Panc1 (cell line): ENCODE measurements around the gene DCK. TPM values are rescaled to one million over a fixed set of nuclear protein-coding genes. Genes with fewer than 3 reads are reported as not detected.
A peak's percentile ranks its signal among the peaks of the same experiment; 100 is the strongest.

Experiments used
- ATAC-seq: fragments of 200-7000 bp; cut with Tn5 transposase; 2 replicates; pipeline ENCODE4 v1.9.1; 2020; ENCODE audit warnings: mild to moderate bottlenecking, moderate library complexity
- BruUV-seq: library from RNA; stranded (reverse); fragments of 400-500 nt; replicated peaks from 2 replicates; lab custom pipeline; 2021; lab: Mats Ljungman, UMichigan
- CTCF ChIA-PET: fragments of 300-600 bp; sonication (Branson Sonifier 250); formaldehyde crosslinking; loops from one replicate; lab custom pipeline; 2022; ENCODE audit warnings: antibody characterized with exemption; lab: Charles Lee
- POLR2A ChIA-PET: fragments of 300-600 bp; sonication (Branson Sonifier 250); formaldehyde crosslinking; loops from one replicate; lab custom pipeline; 2022; ENCODE audit warnings: antibody characterized with exemption; lab: Charles Lee
- DNase-seq: peaks from one replicate; pipeline ENCODE4 v3.0.0-alpha.2; 2010; ENCODE audit warnings: low read depth, low spot score
- H3K27ac ChIP-seq: 2 replicates; pipeline ENCODE4 v1.5.1; 2011; ENCODE audit warnings: mild to moderate bottlenecking, low read length, inconsistent platforms
- H3K27me3 ChIP-seq: fragments of 200-500 bp; sonication (Bioruptor generic); 2 replicates; pipeline ENCODE4 v1.6.0; 2014; ENCODE audit warnings: low read length, inconsistent platforms; ENCODE audit not compliant: control insufficient read depth, insufficient read depth
- H3K36me3 ChIP-seq: fragments of 200-500 bp; sonication (Bioruptor generic); 2 replicates; pipeline ENCODE4 v1.5.1; 2014; ENCODE audit warnings: inconsistent platforms, mild to moderate bottlenecking, low read length, moderate library complexity; ENCODE audit not compliant: control insufficient read depth, insufficient read depth
- H3K4me1 ChIP-seq: 2 replicates; pipeline ENCODE4 v1.5.1; 2011; ENCODE audit warnings: inconsistent platforms, mild to moderate bottlenecking, low read length, moderate library complexity; ENCODE audit not compliant: control insufficient read depth, insufficient read depth
- H3K4me3 ChIP-seq, 2 experiments: 2 replicates each; pipeline ENCODE4 v1.5.1; 2011 to 2012; ENCODE audit warnings: low read depth in 2 of 2, low read length in 2 of 2, mild to moderate bottlenecking in 2 of 2, inconsistent platforms in 1 of 2, moderate library complexity in 1 of 2
- H3K9me3 ChIP-seq: fragments of 200-500 bp; sonication (Bioruptor generic); 2 replicates; pipeline ENCODE4 v1.5.1; 2014; ENCODE audit warnings: low read depth, mild to moderate bottlenecking, inconsistent platforms, low read length, moderate library complexity; ENCODE audit not compliant: control insufficient read depth, insufficient read depth
- POLR2AphosphoS5 ChIP-seq: IDR thresholded peaks from 2 replicates; pipeline ENCODE4 v1.6.1; 2012; ENCODE audit warnings: mild to moderate bottlenecking, low read depth, low read length, moderate library complexity
- SIN3A ChIP-seq: IDR thresholded peaks from 2 replicates; pipeline ENCODE4 v1.6.1; 2012; ENCODE audit warnings: low read depth, mild to moderate bottlenecking, low read length, moderate library complexity, borderline replicate concordance; ENCODE audit not compliant: insufficient read depth
- TCF7L2 ChIP-seq: IDR thresholded peaks from 2 replicates; pipeline ENCODE4 v1.6.1; 2011; ENCODE audit warnings: mild to moderate bottlenecking, low read depth, low read length, inconsistent platforms
- in situ Hi-C: cut with HindIII; loops from 2 replicates; pipeline ENCODE4 v1.10.0; 2016; ENCODE audit warnings: low sequenced_read_pairs, low pct_unique_long_range_greater_than_20kb
- intact Hi-C: fragments of 100-400 bp; cut with micrococcal nuclease; formaldehyde crosslinking; loops from one replicate; pipeline ENCODE4 v1.10.0; 2022; ENCODE audit not compliant: unreplicated experiment
- total RNA-seq: library from RNA; stranded (reverse); gene quantifications from one replicate; pipeline ENCODE4 v1.2.1, GENCODE V29; 2021; ENCODE audit not compliant: unreplicated experiment
- TF ChIP-seq, protein P1 (sequence below): fragments of 450-650 bp; IDR thresholded peaks from 2 replicates; pipeline ENCODE4 v1.5.1; 2017; ENCODE audit warnings: mild to moderate bottlenecking
- TF ChIP-seq, protein P2 (sequence below), 2 experiments: IDR thresholded peaks; 2 replicates each; pipeline ENCODE4 v1.6.1; 2011 to 2012; ENCODE audit warnings: low read depth in 2 of 2, control low read depth in 1 of 2, low read length in 1 of 2, mild to moderate bottlenecking in 1 of 2, moderate library complexity in 1 of 2; ENCODE audit not compliant: insufficient read depth in 1 of 2

Gene DCK
- total RNA-seq, 1 experiment from 2014 or later = 17.6 TPM

DNA sequence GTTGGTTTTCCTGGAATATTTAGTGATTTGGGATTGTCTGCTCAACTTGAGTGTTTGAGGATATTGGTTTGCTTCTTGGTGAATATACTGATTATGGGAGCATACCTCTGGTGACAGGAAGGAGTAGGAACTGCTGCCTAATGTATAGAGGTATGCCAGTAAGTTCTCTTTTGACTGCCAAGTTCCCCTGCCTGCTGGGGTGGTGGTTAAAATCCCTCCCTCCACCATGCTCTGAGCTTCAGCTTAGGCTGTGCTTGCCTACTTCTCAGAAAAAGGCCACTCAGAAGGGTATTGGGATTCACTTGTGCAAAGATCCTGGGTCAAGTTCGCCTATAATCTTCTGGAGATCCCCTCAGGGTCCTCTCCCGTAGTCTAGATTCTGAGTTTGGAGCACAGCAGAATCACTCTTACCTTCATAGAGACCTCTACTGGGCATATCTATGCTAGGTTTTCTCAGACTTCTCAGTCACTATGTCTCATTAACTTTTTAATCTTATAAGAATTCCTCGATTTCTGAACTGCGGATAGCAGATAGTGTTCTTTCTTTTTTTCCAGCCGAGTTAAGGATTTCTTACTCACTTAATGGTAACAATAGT is 44.7 kb upstream of the DCK start:
- Histone ChIP-seq H3K4me3 (no peak overlapping the region), H3K27ac (no peak overlapping the region), H3K9me3 (no peaks in the 10 kb centered on the region), H3K36me3 (no peaks in the 10 kb centered on the region), H3K27me3 (no peaks in the 10 kb centered on the region), H3K4me1 (no peaks in the 10 kb centered on the region)
- in situ Hi-C loops (no loop called here), intact Hi-C loops (no loop called here)
- no peak for ATAC-seq
- POLR2A ChIA-PET = no interaction called here
- TF ChIP-seq, protein P1, sequence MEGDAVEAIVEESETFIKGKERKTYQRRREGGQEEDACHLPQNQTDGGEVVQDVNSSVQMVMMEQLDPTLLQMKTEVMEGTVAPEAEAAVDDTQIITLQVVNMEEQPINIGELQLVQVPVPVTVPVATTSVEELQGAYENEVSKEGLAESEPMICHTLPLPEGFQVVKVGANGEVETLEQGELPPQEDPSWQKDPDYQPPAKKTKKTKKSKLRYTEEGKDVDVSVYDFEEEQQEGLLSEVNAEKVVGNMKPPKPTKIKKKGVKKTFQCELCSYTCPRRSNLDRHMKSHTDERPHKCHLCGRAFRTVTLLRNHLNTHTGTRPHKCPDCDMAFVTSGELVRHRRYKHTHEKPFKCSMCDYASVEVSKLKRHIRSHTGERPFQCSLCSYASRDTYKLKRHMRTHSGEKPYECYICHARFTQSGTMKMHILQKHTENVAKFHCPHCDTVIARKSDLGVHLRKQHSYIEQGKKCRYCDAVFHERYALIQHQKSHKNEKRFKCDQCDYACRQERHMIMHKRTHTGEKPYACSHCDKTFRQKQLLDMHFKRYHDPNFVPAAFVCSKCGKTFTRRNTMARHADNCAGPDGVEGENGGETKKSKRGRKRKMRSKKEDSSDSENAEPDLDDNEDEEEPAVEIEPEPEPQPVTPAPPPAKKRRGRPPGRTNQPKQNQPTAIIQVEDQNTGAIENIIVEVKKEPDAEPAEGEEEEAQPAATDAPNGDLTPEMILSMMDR = peak; percentile 22; the same call in 1 of the 2 replicates
- TF ChIP-seq, protein P2, sequence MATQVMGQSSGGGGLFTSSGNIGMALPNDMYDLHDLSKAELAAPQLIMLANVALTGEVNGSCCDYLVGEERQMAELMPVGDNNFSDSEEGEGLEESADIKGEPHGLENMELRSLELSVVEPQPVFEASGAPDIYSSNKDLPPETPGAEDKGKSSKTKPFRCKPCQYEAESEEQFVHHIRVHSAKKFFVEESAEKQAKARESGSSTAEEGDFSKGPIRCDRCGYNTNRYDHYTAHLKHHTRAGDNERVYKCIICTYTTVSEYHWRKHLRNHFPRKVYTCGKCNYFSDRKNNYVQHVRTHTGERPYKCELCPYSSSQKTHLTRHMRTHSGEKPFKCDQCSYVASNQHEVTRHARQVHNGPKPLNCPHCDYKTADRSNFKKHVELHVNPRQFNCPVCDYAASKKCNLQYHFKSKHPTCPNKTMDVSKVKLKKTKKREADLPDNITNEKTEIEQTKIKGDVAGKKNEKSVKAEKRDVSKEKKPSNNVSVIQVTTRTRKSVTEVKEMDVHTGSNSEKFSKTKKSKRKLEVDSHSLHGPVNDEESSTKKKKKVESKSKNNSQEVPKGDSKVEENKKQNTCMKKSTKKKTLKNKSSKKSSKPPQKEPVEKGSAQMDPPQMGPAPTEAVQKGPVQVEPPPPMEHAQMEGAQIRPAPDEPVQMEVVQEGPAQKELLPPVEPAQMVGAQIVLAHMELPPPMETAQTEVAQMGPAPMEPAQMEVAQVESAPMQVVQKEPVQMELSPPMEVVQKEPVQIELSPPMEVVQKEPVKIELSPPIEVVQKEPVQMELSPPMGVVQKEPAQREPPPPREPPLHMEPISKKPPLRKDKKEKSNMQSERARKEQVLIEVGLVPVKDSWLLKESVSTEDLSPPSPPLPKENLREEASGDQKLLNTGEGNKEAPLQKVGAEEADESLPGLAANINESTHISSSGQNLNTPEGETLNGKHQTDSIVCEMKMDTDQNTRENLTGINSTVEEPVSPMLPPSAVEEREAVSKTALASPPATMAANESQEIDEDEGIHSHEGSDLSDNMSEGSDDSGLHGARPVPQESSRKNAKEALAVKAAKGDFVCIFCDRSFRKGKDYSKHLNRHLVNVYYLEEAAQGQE (IDR thresholded peaks at IDR 0.05; ENCODE audit: insufficient read depth in 1 of 2, low read depth in 2 of 2, low read length in 1 of 2) = no peak
- DNase-seq = no peak
- BruUV-seq = no TSS peak
- CTCF ChIA-PET = no interaction called here

DNA sequence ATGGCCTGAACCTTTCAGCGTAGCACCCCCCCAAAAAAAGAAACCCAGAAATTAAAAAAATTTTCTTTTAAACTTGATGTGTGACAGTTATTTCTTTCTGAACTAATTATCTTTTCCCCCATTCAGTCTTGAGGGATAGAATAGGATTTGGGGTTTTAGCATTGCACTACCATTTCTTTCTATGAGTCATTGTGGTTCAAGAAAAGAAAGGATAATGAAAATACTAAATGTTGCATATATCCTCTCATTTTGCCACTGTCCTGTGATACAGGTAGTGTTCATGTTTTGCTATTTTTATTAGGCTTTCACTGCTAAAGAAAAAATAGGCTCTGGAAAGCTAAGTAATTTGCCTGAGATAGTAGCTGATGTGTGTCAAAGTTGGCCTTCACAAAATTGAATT is 39.4 kb upstream of the DCK start:
- H3K9me3 ChIP-seq = no peaks in the 10 kb centered on the region
- no peak for DNase-seq
- BruUV-seq = no TSS peak

More for the DNA sequence above, 39.4 kb upstream of the DCK start:
- Histone ChIP-seq H3K4me3 (no peak overlapping the region), H3K27me3 (no peaks in the 10 kb centered on the region), H3K36me3 (no peaks in the 10 kb centered on the region), H3K27ac (no peak overlapping the region), H3K4me1 (no peaks in the 10 kb centered on the region)
- TF ChIP-seq SIN3A = no peak
- TF ChIP-seq POLR2AphosphoS5 = no peak
- TF ChIP-seq TCF7L2 = no peak
- TF ChIP-seq, protein P2 (IDR thresholded peaks at IDR 0.05; ENCODE audit: insufficient read depth in 1 of 2, low read depth in 2 of 2, low read length in 1 of 2) = no peak
- TF ChIP-seq, protein P1 = no peak
- no peak for ATAC-seq
- POLR2A ChIA-PET = no interaction called here
- CTCF ChIA-PET = interaction anchor here (0.6 kb wide), 1 partner anchor 53 kb away, joined by 10 read pairs; no protein-coding TSS in a partner anchor
- in situ Hi-C loops = no loop called here
- intact Hi-C loops = no loop called here
